HG02973 (cell line): ENCODE results near the gene DAB1.
"Not testable (repeated sequence)": the region's sequence is repeated elsewhere in the genome, so short reads cannot be mapped to it uniquely, and the experiment has no call there.

Source experiments
- ATAC-seq: cut with Tn5 transposase; IDR thresholded peaks from one replicate; pipeline ENCODE4 v1.9.1; 2021; ENCODE audit warnings: moderate library complexity; ENCODE audit not compliant: unreplicated experiment

The DAB1 gene

DNA sequence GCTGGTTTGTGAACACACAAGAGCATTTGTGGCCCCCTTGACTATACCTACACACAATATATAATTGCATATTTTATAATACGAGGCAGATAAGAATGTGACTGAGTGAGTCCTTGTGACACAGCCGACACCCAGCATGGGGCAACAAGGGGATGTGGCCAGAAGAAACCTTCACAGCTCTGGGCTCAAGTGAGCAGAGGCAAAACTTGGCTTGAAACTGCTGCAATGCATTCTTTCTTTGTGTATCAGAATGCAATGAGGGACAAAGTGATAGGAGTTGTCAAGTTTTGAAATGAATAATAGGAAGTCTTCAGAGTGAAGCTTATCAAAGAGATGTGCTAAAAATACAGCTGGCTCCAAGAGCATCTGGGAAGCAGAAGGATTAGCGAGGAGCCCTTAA is 334.0 kb downstream of the DAB1 start:
- ATAC-seq: no peak

DNA sequence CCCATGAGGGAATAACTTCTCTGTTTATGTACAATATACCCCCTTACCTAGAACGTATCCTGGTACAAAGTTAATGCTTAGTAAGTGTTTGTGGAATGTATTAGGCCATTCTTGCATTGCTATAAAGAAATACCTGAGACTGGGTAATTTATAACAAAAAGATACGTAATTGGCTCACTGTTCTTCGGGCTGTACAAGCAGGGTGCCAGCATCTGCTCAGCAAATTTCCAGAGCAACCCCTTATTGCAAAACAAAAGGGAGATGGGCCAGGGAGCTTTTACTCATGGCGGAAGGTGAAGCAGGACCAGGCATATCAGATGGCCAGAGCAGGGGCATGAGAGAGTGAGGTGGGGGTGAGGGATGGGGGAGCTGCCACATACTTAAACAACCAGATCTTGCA is 334.6 kb downstream of the DAB1 start:
- ATAC-seq: no peak

DNA sequence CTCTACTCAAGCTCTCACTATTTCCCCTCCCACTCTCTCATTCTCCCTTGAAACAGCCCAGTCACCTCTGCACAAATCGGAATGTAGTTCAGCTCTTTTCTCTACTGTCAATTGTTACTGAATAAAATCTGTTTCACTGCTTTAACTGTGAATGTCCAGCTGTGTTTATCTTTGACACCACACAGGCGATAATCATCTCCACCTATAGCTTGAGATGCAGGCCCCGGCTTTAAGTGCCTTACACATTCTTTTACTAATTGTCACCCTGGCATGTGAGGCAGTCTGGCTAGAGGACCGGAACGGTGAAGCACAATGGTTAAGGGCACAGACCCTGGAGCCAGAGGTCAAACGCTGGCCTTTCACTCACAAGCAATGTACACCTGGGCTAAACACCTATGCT is 335.2 kb downstream of the DAB1 start:
- no peak for ATAC-seq

DNA sequence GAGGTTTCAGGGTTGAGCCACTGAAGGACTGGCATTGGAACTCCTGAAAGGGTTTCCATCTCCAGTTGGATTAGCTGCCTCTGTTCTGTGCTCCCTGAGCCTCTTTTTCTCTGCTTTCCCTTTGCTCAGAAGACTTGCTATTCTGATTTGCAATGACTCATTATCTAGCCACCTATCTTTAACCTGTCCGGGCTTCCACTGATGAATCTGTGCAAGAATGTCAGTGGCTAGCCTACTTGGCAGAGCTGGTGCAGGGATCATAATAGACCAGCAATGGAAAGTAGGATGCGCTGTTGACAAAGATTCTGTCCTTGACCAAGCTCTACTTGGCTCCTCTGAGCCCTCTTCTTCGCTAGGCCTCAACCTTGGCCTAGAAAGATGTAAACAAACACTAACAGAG is 336.2 kb downstream of the DAB1 start:
- not testable (repeated sequence) for ATAC-seq

DNA sequence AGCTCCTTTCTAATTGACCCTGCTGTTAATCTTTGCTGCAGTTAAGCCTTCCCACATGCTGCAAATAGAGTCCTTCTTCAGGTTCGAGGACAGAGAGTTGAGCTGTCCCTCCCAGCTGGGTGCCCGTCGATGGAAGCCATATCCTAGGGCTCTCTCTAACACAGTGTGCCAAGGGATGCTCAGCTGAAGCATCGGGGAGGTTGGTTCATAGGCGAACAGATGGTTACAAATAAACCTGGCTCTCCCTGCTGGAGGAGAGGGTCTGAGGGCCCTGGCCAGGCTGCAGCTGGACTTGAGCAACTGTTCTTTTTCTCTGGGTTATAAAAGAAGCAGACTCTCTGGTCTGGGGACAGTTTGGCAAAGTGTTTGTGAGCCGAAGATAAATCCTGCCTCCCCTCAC is 337.7 kb downstream of the DAB1 start:
- no peak for ATAC-seq

DNA sequence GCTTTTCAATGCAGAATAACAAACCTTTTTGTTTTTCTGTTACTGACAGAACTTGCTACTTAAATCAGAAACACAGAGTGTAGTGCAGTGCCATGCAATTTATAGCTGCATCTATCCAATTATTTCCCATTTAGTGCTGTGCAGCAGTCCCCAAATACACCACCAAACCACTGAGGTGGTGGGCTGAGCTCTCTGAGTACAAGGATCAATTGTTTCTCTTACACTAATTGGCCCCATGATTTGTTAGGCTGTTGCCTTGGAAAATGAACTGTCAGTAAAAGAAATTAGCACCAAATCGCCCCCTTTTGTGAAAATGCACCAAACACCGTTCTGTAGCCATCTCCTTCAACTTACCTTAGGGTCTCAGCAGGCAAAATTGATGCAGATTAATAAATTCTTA is 339.2 kb downstream of the DAB1 start:
- no peak for ATAC-seq

DNA sequence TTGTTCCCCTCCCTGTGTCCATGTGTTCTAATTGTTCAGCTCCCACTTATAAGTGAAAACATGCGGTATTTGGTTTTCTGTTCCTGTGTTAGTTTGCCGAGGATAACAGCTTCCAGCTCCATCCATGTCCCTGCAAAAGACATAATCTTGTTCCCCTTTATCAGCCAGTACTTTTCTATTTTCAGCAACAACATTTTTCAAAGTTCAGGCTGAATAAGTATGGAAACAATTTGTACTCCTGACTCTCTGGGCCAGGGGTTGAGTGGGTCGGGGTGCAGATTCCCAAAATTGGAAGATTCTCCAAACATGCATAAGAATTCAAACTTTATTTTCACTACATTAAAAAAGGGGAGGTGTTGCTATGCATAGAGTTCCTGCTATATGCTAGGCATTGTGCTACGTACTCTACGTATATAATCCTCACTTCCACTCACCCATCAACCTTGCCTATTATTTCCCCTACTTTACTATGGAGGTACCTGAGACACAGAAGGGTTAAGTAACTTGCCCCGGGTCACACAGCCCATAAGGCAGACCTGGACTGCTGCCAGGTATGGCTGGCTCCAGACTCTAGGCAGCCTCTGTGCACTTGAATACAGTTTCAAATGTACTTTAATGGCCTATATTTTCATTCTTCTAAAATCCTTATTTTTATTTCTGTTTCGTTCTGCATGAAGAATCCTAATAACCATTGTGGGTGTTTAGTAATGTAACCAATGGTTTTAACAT is 341.0 kb downstream of the DAB1 start:
- ATAC-seq: no peak

DNA sequence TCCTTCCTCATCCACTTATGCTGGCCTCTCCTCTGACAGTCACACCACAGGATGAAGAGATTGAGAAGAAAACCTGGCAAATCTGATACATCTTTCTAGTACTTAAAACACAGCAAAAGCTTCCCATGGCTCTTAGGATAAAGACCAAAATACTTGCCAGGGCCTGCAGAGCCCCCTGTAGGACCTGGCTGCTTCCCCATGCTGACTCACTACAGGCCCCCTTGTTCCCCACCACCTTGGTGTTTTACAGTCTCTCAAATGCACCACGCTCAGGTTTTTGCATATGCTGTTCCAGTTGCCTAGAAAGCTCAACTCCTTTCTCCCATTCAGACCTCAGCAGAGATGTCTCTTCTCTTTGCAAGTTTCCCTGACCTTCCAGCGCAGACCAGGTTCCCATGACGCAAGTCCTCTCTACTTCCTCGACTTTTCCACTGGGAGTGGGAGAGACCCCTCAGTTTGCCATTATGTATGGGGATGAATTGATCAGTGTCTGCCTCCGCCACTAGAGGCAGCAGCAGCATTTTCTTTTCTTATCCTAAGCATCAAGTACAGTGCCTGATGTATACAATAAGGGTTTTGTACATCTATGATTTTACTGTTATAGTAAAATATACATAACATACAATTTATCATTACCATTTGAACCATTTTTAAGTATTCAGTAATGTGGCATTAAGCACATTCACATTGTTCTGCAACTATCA is 344.3 kb downstream of the DAB1 start:
- ATAC-seq: no peak

DNA sequence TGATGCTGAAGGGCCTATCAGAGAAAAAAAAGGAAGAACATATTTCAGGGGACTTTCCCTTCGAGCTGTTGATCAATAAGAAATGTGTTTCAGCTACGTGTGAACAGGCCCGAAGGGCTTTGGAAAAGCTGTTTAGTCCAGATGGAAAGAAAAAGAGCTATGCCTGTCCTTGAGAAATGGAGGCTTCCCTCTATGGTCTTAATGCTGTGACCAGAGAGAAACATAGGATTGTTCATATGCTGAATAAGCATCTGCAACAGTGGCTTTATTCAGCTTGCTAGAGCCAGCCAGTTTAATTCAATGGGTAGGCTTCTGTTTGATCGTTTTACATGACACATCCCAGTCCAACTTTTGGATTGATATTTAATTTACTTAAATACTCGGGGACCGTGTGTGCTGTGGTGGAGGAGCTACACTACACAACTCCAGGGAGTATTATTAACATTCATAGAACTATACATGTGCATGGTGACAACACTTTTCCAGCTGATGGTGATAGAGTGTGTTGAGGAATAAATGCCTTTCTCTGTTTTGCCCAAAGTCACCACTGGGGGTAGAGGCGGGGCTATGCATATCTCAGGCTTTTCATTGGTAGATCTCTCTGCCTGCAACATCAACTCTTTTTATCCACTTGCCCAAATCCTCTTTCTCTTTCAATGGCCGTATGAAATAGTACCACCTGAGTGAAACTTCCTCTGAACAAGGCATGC is 351.3 kb downstream of the DAB1 start:
- ATAC-seq: peak; percentile 65

DNA sequence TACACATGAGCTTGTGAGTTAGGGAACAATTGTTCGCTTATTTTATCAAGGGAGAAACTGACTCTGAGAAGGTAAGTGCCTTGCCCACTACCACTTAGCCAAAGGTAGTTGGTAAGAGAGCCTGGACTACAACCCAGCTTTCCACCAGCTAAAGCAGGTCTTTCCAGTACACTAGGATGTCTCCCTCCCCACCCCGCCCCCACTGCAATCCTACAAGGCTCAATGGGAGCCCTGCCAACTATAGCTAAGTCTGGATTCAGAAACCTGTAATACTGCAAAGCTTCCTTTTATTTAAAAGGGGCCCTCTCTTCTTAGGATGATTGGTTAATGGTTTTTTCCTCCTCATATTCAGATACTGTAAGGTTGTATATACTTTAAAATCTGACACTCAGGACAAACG is 356.0 kb downstream of the DAB1 start:
- no peak for ATAC-seq

DNA sequence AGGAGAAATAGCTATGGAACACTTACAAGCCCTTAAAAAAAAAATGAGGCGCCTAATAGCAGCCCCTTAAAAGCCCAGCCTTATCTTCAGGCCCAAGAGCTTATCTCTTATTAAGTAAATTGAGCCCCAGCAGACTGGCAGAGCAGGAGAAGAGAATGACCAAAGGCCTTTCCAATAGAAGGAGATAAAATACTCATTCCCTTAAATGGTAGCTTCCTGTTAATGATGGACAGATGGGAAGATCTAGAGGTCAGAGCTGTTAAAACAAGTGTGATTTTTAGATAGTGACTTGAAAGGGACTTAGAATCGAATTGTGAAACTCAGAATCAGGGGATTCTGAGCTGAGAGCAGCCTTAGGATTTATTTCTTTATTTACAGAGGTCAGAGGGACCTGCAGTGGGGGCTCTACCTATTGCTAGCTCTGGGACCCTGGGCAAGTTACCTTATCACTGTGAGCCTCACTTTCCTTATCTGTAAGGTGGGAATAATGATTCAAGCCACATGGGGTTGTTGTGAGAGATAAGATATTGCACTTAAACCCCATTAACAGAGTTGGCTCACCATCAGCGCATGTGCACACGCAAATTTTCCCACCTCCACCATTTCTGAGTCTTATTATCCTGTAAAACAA is 356.8 kb downstream of the DAB1 start:
- ATAC-seq: no peak

DNA sequence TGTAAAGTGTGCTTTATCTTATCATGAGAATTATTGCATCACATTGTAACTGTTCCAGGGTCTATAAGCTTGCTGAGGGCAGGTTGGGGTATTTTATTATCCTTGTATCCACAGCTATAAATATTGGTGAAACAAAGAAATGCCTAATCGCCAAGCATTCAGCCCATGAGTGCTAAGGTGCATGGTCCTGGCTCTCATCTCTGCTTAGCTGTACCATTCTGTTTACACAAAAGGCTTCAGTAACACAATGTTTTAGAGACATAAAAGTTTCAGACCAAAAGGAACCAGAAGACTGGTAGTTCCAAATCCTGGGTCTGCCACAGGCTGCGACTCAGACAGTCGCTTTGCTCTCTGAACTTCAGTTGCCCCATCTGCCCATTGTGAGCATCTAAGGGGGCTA is 358.4 kb downstream of the DAB1 start:
- no peak for ATAC-seq

DNA sequence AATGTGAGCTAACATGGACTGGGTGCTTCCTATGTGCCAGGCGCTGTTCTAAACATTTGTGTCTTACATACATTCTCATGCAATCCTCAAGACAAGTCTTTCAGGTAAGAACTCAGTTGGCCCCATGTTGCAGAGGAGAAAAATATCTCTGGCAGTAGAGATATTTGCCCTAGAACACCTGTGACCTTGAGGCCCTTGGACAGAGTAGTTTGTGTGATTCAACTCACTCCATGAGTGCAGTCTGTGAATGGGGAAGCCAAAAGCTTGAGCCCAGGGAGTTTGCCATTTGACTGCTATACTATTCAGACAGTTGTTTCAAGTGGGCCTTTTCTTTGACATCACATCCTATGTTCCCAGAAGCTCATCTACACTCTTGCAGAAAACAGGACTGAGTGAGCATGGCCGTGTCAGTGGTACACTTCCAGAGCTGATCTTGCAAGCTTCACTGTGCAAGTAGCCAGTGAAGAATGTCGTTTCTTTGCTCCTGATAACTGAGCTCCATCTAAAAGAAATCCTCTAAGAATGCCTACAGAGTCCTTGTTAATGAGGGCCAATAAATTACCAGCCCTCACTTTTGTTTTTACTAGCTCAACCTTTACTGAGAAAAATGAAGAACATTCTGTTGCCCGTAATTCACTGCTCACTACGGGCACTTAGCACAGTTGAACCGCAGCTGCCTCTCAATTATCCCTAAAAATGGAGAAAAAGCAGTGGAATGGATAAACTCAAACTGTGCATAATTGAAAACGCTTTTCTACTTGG is 359.3 kb downstream of the DAB1 start:
- no peak for ATAC-seq

DNA sequence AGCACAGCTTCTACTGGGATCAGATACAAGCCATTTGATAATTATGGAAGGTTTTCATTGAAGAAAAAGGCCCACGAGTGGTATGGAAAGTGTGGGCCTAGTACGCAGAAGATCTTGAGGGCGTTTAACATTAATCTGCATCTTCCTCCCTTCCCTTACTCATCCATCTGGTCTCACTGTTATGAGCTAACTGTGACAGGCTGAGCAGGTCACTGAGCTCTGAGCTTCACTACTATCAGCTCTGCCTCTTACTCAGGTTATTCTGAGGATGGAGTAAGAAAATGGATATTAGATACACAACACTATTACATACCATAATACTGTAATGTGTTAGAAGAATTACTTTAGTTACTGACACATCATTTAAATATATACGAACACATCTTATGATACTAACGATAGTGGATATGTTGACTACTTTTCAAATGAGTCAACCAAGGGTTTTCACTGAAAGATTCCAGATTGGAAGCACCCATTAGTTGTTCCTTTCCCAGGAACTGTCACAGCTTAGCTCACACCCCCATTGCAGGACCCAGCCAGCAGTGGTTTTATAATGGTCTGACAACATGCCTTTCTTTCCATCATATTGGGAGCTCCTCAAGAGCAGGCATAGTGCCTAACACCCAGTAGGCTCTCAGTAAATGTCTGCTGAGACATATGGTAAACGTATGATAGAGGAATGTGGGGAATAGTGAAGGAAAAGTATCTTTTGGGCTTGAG is 360.3 kb downstream of the DAB1 start:
- ATAC-seq: no peak

DNA sequence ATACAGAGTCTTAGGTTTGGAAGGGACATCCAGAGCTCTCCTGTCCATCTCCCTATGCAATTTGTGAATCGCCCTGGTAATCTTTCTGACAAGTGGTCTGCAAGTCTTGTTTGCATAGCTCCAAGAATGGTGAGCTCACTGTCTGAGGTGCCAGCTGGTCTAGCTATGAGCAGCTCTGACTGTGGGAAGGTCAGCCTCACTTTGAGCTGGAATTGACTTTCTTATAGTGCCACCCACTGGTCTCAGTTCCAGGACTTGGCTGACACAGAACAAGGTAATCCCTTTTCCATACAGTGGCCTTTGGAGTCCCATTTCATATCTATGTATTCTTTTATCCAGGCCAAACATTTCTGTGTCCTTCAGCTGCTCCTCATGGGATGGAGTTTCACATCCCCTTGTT is 362.5 kb downstream of the DAB1 start:
- ATAC-seq: no peak

DNA sequence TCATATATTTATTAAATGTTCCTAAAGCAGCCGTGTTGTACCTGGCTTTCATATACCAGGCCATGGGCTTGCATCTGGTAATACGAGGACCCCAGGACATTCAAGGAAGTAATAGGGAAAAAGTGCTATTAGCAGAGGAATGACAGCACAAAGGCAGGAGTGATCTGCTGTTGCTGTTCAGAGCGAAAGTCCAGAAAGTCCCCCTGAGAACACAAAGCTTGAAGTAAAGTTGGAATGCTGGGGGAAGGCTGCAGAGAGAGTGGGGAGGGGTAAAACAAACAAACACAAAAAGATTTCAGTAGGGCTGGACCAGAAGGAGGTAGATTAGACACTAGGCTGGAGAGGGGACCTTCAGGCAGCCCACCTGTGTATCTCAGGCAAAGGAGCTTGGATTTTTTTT is 363.4 kb downstream of the DAB1 start:
- ATAC-seq: no peak

DNA sequence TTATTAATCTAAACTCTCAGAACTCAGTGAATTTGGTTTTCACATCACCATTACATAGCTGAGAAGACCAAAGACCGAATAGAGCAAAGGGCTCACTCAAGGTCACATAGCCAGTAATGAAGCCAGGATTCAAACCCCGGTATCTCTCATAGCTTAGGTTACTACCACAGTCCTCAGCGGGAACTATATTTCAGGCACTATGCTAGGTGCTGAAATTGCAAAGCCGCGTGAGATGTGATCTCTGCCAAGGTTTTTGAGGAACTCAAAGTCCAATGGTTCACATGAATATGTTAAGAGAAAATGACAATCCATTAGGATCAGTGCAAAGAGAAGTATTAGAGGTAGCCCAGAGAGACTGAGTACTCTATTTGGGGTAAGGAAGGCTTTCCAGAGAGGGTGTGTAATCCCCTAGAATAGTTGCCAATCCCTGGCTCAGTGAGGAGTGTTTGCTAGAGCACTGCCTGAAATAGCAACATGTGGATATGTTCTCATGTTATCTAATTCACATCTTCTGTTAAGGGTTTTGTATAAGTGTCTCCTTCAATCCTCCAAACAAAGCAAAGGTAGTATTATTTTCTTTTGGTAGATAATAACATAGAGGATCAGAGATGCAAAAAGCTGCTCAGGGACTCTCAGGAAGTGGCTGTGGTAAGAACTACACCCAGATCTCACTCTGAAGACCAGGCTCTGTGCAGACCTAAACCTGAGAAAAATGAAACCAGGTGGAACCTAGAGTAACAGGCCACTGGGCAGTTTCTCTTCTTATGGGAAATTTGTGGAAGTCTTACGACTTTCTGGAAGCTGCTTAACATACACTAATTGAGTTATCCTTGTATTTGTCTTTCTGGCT is 365.0 kb downstream of the DAB1 start:
- no peak for ATAC-seq

DNA sequence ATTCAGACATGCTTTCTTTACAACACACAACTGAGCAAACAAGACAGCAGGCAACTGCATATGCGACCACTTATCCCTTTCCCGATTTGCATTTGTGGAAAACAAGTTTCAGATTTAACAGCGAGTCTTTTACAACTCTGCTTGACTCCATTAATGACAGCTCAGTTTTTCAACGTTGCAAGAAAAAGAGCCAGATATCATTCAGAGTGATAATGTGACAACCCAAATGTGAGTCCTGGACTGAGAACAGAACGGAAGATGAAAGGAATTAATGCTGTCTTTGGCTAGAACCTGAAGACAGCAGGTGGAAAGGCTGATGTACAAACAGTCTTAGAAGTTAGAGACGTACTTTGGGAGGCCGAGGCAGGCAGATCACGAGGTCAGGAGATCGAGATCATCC is 375.0 kb downstream of the DAB1 start:
- no peak for ATAC-seq

DNA sequence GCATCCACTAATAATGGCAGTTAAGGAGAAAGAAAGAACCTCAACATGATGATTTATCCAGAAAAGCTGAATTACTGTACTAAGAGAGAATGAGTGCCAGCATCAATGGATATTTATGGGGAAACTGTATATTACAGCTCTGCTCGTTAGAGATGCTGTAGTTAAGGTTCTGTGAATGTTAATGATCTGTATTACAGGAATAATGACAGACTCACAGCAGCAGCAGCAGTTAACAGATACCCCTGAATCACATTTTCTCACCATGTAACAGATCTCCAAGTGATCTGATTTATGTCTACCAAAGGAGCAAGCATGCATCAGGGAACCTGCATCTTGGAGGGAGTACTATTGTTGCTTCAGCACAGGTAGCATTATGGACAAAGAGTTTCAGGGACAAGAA is 377.4 kb downstream of the DAB1 start:
- no peak for ATAC-seq
